Panc1 (cell line): ENCODE measurements around the gene SLC4A9.

Source experiments
- CTCF ChIP-seq: fragments of 450-650 bp; IDR thresholded peaks from 2 replicates; pipeline ENCODE4 v1.5.1; 2017; ENCODE audit warnings: mild to moderate bottlenecking
- SIN3A ChIP-seq: IDR thresholded peaks from 2 replicates; pipeline ENCODE4 v1.6.1; 2012; ENCODE audit warnings: low read depth, mild to moderate bottlenecking, low read length, moderate library complexity, borderline replicate concordance; ENCODE audit not compliant: insufficient read depth

- TF ChIP-seq CTCF (no peak), SIN3A (no peak)
Measured at GRCh38 chr5:140338908-140339307, 21.1 kb upstream of the SLC4A9 start.
